GM21526 (cell line): ENCODE measurements around the gene LGMN.
A peak's percentile ranks its signal among the peaks of the same experiment; 100 is the strongest.

Experiments
- ATAC-seq: cut with Tn5 transposase; IDR thresholded peaks from one replicate; pipeline ENCODE4 v1.9.1; 2021; ENCODE audit warnings: moderate library complexity; ENCODE audit not compliant: unreplicated experiment, low FRiP score

Gene LGMN

GRCh38 chr14:92702441-92702918, 45.9 kb downstream of the LGMN start:
- no peak for ATAC-seq

GRCh38 chr14:92701826-92702225, 46.6 kb downstream of the LGMN start:
- no peak for ATAC-seq

GRCh38 chr14:92698393-92698792, 50.0 kb downstream of the LGMN start:
- ATAC-seq = no peak

DNA sequence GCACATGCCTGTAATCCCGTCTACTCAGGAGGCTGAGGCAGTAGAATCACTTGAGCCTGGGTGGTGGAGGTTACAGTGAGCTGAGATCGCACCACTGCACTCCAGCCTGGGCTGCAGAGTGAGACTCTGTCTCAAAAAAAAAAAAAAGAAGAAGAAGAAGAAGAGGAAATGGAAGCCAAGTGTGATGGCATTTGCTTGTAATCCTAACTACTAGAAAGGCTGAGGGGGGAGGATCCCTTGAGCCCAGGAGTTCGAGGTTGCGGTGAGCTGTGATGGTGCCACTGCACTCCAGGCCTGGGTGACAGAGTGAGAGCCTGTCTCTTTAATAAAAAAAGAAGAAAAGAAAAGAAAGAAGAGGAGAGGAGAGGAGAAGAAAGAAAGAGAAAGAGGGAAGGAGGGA, 52.1 kb downstream of the LGMN start:
- no peak for ATAC-seq

DNA sequence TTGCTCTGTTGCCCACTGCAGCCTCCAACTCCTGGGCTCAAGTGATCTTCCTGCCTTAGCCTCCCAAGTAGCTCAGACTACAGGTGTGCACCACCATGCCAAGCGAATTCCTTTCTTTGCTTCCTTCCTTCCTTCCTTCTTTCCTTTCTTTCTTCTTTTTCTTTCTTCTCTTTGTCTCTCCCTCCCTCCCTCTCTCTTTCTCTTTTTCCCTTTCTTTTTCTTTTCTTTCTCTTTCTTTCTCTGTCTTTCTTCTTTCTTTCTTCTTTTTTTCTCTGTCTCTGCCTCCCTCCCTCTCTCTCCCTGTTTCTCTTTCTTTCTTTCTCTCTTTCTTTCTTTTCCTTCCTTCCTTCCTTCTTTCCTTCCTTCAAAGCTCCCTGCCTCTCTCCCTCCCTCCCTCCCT, 52.9 kb downstream of the LGMN start:
- no peak for ATAC-seq

GRCh38 chr14:92694807-92695206, 53.6 kb downstream of the LGMN start:
- no peak for ATAC-seq

DNA sequence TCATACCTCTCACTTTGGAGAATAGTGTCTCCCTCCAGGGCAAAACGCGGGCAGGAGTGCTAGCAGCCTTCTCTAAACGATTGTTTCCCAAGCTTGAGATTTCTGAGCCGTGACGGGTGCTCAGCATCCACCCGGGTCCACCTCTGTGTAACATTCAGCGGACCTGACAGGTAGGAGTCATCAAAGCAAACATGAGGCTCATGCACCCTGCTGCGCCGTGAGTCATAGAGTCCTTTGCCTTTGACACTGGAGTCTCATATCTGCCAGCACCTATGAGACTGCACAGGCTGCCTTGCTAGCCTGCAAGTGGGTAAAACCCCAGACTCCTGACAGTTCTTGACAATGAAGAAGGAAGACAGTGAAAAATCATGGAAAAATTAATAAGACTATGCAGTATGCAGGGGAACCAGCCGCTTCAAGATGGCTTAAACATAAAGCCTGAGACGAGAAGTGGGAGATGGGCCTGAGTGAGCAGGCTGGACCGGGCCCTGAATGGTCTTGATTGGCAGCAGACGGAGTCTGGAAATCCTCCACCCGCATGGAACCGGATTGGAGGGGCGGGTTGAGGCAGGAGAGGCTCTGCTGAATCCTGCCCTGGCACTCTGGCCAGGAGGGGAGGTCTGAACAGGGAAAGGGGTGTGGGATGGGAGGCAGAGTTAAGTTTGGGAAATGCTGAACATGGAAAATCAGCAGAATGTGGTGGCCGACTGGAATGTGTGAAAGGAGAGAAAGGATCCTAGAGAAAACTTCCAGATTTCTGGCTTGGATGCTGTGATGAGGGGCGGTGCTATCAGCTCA, 54.2 kb downstream of the LGMN start:
- ATAC-seq = no peak

GRCh38 chr14:92692822-92693226, 55.6 kb downstream of the LGMN start:
- ATAC-seq = no peak

DNA sequence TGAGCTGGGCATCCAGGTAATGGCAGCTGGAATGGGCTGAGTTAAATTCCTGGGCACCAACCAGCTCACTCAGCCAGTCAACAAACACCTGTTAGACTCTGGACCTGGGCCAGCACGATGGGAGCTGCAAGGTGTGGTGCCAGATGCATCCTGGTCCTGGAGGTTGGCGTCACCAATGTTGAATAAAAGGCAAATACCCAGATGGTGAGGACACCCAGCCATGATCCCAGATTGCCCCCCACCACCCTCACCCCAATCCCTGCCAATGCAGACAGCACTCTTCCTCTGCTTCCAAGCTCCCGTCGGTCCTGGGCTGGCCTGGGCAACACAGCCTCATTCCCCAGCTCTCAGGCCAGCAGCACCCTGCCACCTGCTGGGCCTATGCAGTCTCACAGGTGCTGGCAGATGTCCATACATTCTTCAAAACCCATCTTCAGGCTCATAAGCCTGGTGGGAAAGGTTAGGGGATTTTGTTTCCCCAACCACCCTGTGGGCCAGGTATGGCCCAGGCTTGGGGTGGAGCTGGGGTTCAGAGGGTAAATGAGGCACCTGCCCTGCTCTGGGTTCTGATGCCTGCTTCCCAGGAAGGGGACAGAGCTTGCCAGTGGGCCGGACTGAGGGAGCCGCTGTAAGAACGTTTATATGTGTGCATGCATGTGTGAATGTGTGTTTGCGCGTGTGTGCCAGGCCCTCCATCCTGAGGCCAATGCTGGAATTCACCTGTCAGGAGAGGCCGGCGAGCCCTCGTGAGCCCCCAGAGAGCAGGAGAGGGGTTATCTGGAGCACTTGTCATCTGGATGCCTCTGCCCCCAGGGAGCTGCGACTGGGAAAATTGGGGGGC, 58.0 kb downstream of the LGMN start:
- ATAC-seq = no peak

DNA sequence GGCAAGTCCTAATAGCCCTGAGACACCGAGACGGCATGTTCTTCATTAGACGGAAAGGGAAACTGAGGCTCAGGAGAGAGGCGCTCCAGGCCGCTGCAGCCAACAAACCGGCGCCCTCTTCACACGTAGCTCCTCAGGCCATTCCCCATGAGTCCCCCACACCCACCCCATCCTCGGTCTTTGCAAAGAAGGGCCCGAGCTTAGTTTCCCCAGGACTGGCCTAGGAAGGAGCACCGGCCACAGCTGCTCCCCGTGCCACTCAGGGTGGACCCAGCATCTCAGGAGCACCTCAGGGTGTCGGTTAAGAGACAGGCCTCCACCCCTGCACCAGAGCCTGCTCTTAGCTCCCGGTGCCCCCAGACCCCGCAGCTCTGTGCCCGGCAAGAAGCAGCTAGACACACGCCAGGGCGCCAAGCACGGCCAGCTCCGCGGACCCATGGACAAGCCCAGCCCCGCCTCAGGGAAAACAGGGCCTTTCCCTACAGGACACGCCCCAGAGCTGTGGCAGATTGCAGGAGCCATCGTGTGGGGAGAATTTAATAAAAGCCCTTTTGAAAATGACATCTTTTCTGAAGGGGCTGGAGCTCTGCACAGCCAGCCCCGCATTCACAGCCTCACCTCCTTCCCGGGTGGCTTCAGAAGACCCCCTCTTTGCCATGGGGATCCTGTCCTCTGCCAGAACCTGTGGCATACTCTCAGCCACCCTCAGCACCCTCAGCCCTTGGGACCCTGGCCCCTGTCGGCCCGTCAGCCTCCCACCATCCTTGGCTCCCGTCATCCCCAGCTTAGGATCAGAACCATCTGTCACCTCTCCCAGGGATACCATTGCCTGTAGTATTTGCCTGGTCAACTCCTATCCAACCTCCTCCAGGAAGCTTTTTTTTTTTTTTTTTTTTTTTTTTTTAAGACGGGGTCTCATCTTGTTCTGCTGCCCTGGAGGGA, 59.7 kb downstream of the LGMN start:
- no peak for ATAC-seq

DNA sequence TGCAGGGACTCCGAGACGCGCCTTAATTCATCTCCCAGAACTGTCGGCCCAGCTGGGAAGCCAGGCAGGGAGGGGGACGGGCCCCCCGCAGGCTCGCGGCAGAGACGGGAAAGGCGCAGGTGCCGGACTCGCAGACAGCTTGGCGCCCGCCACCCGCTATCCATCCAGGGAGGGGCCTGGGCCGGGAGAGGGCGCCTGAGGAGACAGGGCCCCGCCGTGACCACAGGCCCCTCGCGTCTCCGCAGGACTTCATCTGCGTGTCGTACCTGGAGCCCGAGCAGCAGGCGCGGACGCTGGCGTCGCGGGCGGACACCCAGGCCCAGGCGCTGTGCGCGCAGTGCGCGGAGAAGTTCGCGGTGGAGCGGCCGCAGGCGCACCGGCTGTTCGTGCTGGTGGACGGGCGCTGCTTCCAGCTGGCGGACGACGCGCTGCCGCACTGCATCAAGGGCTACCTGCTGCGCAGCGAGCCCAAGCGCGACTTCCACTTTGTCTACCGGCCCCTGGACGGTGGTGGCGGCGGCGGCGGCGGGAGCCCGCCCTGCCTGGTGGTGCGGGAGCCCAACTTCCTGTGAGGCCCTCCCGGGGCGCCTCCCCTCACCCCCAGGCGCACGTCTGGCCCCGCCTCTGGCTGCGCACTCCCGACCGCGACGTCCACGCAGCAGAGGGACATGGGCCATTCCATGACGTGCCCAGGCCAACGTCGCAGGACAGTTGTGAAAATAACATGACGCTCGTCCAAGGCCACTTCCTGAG, 60.6 kb downstream of the LGMN start:
- no peak for ATAC-seq

DNA sequence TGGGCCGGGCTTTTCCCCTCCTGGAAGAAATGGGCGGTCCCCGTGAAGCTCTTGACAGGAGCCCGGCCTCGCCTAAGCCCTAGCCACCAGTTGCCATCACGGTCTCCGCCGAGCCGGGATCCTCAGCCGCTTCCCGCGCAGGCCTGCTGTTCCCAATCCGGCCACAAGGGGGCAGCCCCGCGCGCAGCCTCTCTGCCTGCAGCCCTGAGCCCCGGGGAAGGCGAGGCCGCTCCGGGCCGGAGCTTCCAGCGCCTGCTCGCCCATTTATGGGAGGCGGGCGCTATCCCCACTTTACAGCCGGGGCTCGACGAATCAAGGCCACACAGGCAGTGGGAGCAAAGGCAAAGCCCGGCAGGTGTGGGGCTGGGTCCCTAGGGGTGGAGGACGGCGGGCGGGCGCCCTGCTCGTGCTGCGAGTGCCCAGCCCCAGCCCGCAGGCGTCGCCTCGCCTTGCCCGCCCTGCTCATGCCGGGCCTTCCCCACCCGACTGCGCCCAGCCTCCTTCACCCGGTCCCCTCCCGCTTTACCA, 61.5 kb downstream of the LGMN start:
- peak; percentile 58 for ATAC-seq

DNA sequence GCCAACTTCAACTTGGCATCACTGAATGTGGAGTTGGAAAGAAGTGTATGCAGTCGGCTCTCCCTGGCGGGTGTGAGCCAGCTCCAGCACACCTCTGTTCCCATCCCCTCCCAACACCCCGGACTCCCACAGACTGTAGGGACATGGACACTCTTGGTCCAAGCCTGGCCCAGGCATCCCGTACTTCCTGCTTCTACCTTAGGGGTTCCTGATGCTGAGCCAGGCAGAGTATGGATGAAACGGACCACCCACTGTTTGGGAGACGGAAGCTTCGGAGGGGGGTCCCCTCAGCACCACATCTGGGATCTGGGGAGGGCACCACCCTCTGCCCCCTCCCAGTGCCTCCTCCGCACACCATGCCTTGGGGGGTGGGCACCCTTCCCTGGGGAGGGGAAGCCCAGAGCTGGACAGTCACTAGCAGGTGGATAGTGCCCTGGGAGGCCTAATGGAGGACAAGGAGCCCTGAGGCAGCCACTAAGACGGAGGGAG, 62.0 kb downstream of the LGMN start:
- peak; percentile 8 for ATAC-seq

DNA sequence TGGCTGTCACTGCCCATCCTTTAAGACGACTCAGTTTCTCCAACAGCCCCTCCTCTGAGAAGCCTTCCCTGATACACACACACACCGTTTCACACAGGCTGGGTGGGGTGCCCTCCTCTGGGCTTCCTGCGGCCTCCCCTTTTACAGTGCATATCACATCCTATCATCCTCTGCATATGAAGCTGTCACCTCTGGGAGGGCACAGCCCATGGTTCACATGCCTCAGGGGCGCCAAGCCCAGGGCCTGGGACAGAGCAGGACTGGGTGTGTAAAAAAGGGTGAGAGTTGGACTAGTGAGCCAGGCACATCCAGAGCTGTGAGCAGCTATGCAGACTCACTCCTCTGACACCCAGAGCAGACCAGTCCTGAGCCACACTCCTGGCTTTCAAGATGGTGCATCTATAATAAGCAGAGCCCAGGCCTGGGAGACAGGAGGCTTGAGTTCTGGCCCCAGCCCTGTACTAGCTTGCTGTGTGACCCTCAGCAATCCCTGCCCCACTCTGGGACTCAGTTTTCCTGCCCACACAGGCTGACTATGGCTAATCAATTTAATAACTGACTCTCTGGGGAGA, 62.6 kb downstream of the LGMN start:
- no peak for ATAC-seq

GRCh38 chr14:92684801-92685560, 63.4 kb downstream of the LGMN start:
- no peak for ATAC-seq

DNA sequence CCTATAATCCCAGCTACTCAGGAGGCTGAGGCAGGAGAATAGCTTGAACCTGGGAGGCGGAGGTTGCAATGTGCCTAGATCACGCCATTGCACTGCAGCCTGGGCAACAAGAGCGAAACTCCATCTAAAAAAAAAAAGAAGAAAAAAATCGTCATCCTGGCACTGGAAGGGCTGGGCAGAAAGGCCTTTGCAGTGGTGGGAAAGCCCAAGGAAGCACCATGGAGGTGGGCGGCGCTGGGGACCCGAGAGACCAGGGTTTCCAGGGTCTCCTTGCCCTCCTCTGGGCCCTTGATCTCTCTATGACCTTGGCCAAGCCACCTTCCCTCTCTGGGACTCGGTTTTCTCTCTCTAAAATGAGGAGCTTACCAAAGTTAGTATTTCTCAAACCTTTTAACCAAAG, 65.4 kb downstream of the LGMN start:
- no peak for ATAC-seq

DNA sequence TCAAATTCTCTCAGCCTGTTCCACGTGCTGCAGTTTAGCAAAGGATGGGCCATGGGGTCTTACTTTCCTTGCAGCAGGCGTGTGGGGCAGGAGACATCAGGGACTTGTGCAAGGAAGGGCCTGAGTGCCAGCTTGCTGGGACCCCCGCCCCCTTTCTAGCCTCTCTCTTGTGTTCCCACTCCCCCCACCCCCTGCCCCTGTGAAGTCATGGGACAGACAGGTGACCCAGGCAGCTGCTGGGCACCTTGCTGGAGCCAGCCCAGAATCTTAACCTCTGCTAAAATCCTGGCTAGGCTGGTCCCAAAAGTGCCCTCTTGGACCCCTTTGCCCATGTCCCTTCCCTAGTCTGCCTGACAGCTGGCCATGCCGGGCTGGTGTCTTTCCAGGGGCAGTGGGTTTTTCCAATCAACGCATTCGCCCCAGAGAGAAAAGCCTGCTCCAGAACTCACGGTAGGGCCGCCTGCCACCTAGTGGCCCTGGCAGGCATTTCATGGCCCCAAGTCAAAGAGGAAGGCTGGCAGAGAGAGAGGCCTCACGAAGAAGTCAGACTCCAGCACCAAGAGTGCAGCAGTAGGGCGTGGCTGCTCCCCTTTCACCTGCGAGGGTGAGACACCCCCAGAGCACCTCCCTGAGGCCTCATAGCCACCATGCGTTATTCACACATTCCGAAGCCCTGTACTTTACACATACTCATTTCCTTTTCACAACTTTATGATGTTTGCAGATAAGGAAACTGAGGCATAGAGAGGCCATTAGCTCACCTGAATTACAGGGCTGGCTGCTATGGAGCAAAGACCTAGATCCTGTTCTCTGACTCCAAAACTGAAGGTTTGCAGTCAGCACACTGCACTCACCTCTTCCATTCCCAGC, 67.4 kb downstream of the LGMN start:
- ATAC-seq = no peak
